ENCODE data around the gene CMC2.

Gene CMC2

DNA sequence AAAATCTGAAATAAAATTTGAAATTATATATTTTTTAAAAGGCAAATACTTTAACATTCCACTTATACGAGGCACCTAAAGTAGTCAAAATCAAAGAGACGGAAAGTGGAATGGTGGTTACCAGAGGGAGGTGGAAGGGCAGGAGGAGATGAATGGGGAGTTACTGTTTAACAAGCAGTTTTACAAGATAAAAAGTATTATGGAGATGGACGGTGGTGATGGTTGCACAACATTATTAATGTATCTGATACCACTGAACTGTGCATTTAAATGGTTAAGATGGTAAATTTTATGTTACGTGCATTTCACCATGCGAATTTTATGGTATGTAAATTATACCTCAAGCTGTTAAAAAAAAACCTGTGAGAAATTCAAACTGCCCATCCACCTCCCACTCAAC lies 5.4 kb downstream of the CMC2 start:
- DNase-seq (ENCODE audit: low read depth): no peak

GRCh38 chr16:81000873-81001272 lies 5.8 kb downstream of the CMC2 start:
- DNase-seq (ENCODE audit: low read depth): no peak

DNA sequence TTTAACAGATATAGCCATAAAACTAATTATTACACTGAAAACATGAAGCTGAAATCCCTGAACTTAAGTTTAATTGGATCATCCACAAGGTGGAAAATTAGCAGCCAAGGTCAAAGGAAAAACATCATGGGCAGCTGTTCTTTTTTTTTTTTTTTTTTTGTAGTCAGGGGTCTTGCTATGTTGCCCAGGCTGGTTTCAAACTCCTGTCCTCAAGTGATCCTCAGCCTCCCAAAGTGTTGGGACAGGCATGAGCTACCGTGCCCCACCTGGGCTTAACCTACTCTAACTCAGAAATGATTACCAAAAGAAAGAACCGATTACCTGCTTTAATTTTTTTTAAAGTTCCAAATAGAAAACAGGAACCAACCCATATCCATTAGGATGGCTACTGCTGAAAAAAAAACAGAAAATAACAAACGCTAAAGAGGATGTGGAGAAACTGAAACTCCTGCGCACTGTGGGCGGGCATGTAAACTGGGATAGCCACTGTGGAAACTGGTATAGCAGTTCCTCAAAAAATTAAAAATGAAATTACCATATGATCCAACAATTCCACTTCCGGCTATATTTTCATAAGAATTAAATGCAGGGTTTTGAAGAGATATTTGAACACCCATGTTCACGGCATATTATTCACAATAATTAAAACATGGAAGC lies 8.6 kb downstream of the CMC2 start:
- DNase-seq (ENCODE audit: low read depth): no peak

DNA sequence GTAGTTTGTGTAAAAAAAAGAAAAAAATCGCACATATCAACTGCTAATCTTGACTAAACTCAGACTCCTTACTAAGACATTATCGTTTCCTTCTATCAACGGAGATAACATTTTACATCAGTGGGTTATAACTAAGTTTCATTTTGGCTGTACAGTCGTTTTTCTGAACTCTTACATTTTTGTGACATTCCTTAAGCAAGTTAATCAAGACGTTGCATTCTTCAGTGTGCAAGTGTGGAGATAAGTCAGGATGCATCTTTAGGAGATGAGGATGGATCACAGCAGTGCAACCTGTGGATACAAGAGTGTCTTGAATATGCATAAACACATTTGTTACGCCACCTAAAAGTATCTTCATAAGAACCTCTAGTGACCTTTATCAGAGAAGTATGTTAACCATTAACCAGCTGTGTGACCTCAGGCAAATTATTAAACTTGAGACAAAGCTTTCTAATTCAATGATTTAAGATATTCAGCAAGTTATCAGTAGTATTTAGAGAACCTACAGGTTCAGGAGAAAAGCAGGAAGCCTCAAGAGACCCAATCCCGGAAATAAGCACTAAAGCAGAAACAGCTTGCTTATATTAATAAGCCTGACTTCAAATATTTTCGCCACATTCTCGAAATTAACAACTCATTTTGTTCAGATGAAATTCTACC lies 9.4 kb downstream of the CMC2 start:
- DNase-seq (ENCODE audit: low read depth): no peak

GRCh38 chr16:80996688-80997138 lies 10.0 kb downstream of the CMC2 start:
- no peak for DNase-seq (ENCODE audit: low read depth)

DNA sequence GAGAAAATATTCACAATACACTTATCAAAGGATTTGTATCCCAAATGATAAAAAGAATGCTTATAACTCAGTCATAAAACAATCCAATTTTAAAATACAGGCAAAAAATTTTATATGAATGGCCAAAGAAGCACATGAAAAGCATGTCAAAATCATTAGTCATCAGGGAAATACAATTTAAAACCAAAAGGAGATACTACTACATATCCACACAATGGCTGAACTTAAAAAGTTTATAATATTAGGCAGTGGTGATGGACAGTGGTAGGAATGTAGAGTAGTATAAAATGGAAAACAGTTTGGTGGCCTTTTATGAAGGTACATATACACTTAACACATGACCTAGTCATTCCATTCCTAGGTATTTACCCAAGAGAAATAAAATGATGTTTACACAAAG lies 12.2 kb downstream of the CMC2 start:
- no peak for DNase-seq (ENCODE audit: low read depth)

DNA sequence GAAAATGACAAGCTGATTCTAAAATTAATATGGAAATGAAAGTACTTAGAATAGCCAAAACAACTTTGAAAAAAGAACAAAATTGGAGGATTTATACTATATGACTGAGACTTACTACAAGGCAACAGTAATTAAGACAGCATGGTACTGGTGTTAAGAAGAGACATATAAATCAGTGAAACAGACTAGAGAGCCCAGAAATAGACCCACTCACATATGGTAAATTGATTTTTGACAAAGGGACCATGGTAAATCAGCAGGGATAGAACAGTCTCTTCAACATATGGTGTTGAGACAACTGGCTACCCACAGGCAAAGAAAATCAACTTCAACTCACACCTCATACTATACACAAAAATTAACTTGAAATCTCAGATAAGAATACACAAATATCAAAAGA lies 12.9 kb downstream of the CMC2 start:
- DNase-seq (ENCODE audit: low read depth): no peak

DNA sequence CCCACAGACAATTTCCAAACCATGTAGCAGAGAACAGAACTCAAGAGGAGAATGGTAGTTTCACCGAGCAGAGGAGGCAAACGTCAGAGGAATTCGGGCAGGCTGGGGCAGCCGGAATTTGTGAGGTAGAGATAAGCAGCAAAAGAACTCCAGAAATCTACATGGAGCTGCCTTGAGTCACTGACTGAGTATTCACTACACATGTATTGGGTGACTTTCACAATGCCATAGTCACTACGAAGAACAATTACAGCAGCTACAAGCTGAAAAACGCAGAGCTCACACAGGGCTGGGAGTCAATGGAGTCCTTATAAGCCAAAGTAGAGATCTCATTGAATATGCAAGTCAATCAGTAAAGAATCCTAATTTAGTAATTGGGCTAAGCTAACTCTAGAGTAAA lies 13.4 kb downstream of the CMC2 start:
- DNase-seq (ENCODE audit: low read depth): peak; percentile 63

DNA sequence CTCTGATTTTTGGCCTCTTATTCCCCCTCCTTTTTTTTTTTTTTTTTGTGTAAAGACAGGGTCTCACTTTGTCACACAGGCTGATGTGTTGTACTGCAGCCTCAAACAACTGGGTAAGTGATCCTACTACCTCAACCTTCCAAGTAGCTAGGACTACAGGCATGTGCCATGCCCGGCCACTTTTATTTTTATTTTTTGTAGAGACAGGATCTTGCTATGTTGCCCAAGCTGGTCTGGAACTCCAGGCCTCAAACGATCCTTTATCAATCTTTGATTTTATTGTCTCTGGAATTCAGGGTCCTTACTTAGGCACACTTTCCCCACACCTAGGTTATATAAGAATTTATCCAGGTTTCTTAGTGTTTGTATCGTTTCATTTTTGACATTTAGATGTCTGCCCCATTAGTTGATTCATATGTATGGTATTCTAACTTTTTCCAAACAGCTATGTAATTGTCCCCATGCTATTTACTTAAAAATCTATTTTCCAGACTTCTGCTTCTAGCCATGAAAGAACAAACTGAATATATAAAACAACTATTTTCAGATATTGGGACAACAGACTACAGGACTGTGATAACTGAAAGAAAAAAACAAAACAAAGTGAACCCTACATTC lies 13.9 kb downstream of the CMC2 start:
- DNase-seq (ENCODE audit: low read depth): no peak

DNA sequence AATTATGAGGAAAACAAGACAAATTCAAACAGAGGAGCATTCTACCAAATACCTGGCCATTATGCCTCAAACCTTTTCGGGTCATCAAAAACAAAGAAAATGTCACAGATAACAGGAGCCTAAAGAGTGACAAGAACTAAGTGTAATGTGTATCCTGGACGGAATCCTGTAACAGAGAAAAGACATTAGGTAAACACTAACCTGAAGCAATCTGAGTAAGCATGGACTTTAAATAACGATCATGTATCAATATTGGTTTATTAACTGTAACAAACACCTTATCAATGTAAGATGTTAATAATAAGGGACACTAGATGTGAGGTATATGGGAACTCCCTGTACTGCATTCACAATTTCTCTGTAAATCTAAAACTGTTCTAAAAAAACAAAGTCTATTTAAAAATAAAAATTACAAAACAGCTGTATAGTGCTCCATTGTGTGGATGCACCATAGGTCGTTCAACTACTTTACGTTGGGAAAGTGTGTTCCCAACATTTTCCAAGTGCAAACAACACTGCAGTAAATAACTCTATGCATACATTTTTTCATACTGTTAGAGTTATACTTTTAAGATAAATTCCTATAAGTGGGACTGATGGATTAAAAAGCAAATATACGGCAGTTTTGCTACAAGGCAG lies 14.8 kb downstream of the CMC2 start:
- no peak for DNase-seq (ENCODE audit: low read depth)

DNA sequence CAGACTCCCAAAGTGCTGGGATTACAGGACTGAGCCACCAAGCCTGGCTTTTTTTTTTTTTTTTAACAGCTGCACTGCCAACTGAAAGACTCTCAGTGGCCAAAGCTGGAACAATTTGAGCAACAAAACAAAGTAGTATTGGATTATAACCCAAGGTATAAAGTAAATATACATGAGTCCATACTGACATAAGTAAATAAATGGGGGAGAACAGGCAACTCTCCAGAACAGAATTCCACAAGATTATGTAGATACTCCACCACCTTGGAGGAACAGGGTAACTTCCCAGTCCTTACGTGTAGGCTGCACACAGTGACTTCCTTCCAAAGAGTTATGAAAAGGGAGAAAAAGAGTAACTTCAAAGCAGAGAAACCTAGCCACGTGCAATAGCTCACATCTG lies 15.7 kb downstream of the CMC2 start:
- DNase-seq (ENCODE audit: low read depth): no peak

GRCh38 chr16:80990577-80990976 lies 16.1 kb downstream of the CMC2 start:
- DNase-seq (ENCODE audit: low read depth): no peak

GRCh38 chr16:80989801-80990200 lies 16.9 kb downstream of the CMC2 start:
- no peak for DNase-seq (ENCODE audit: low read depth)

DNA sequence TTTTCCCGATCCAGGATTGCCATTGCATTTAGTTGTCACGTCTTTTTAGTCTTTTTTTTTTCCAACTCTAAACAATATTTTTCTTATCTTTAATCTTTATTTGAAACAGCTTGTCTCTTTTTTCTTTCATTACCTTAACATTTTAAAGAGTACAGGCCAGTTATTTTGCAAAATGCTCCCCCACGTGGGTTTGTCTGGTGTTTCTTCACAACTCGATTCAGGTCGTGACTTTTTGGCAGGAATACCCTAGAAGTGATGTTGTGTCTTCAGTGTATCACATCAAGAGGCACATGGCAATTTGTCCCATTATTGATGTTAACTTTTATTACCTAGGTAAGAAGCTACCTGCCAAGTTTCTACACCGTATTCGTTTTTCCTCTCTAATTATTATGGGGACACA lies 17.9 kb downstream of the CMC2 start:
- no peak for DNase-seq (ENCODE audit: low read depth)

DNA sequence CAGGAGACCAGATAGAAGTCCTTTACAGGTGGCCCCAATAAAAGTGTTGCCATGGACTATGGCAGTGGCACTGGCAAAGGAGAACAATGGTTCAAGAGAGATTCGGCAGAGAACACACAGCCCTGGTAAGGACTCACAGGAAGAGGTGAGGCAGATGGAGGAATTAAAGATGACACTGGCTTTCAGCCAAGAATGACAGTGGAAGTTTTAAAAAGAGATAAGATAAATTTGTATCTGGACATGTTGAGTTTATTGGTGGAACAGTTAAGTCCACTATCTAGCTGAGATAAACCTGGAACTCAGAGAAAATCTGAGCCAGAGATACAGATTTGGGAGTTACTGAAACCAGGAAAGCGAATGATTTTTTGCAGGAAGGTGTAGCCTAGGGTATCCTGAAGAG lies 20.1 kb downstream of the CMC2 start:
- DNase-seq (ENCODE audit: low read depth): no peak

GRCh38 chr16:80985611-80986010 lies 21.1 kb downstream of the CMC2 start:
- DNase-seq (ENCODE audit: low read depth): no peak

GRCh38 chr16:80984124-80984892 lies 22.4 kb downstream of the CMC2 start:
- DNase-seq (ENCODE audit: low read depth): no peak

GRCh38 chr16:80982646-80983045 lies 24.0 kb downstream of the CMC2 start:
- no peak for DNase-seq (ENCODE audit: low read depth)

- no peak for DNase-seq (ENCODE audit: low read depth)
Observed at GRCh38 chr16:80981103-80981502, 25.6 kb downstream of the CMC2 start.

- no peak for DNase-seq (ENCODE audit: low read depth)
Observed at GRCh38 chr16:80976946-80977345, 29.7 kb downstream of the CMC2 start.

- DNase-seq (ENCODE audit: low read depth): no peak
Observed at GRCh38 chr16:80974649-80975376, 31.9 kb downstream of the CMC2 start.

- DNase-seq (ENCODE audit: low read depth): no peak
Observed at GRCh38 chr16:80973991-80974390, 32.7 kb downstream of the CMC2 start.

Data from GM04504 (cell line).